Muscle layer of duodenum (tissue), 2 donors: Measurements from ENCODE around the gene ADAMTS18.
"Not testable (repeated sequence)": the region's sequence is repeated elsewhere in the genome, so short reads cannot be mapped to it uniquely, and the experiment has no call there.

Source experiments
- H3K27ac ChIP-seq: one replicate; pipeline ENCODE4 v1.7.0; 2013; ENCODE audit warnings: mild to moderate bottlenecking, low read length
- H3K27me3 ChIP-seq: one replicate; pipeline ENCODE4 v1.7.0; 2013; ENCODE audit warnings: low read depth, mild to moderate bottlenecking, control low read depth, low read length
- H3K36me3 ChIP-seq, 2 donors: one replicate each; pipeline ENCODE4 v1.7.0; 2013; ENCODE audit warnings: low read length in 2 of 2, control low read depth in 1 of 2, mild to moderate bottlenecking in 1 of 2; ENCODE audit not compliant: insufficient read depth in 2 of 2, control insufficient read depth in 1 of 2
- H3K4me1 ChIP-seq, 2 donors: one replicate each; pipeline ENCODE4 v1.7.0; 2013; ENCODE audit warnings: low read length in 2 of 2, mild to moderate bottlenecking in 2 of 2, control low read depth in 1 of 2, moderate library complexity in 1 of 2; ENCODE audit not compliant: insufficient read depth in 2 of 2, control insufficient read depth in 1 of 2
- H3K4me3 ChIP-seq, 2 donors: one replicate each; pipeline ENCODE4 v1.7.0; 2013; ENCODE audit warnings: low read length in 2 of 2, low read depth in 1 of 2, mild to moderate bottlenecking in 1 of 2
- H3K9me3 ChIP-seq, 2 donors: one replicate each; pipeline ENCODE4 v1.7.0; 2013; ENCODE audit warnings: low read length in 2 of 2, control low read depth in 1 of 2, mild to moderate bottlenecking in 1 of 2; ENCODE audit not compliant: control insufficient read depth in 1 of 2
- donor health status: healthy.

The ADAMTS18 gene

DNA sequence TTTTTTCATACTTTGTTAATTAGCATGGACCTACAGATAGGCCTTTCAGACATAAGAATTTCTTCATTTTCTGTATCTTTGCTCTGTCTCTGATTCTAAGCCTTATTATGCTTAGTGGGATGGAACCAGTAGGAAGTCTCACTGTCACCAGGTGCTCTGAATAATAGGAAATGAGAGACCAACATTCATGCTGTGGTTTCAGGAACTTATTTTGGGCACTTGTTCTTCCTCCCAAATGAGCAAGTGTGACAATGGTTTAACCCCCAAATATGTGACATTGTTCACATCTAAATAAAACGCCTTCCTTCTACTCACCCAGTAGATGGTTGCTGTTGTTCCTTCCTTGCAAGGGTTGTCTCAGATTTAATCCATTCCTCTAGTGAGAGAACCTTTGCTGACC, 135.4 kb downstream of the ADAMTS18 start:
- H3K4me1 ChIP-seq = no peaks in the 10 kb centered on the region
- H3K9me3 ChIP-seq = no peaks in the 10 kb centered on the region
- H3K36me3 ChIP-seq = no peaks in the 10 kb centered on the region

DNA sequence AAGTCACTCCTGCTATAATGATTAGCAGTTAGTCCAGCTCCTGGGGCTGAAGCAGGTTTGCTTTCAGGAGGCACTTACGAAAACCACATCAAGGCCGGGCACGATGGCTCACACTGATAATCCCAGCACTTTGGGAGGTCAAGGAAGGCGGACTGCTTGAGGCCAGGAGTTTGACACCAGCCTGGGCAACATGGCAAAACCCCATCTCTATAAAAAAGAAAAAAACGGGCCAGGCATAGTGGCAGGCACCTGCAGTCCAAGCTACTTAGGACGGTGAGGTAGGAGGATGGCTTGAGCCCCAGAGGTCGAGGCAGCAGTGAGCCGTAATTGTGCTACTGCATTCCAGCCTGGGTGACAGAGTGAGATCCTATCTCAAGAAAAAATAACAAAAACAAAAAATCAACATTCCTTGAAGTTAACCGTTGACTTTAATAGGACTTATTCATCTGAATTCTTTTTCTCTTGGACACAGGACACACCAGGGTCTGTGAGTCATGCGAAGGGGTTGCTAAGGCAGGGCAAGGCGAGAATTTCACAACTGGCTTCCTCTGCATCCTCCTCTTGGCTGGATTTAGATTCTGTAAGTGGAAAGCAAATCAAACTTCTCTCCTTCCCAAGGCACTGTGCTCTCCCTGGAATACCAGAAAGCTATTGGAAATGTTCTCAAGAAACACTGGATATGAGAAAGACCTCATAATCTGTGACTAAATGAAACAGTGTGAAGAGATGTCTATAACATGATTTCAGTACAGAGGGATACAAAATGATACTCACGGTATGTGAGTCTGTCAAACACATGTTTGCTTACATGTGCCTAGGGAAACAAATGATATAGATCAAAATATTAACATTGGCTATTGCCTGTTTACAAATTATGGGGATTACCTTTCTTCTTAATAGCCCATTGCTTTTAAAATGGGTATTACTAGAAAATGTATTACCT, 136.1 kb downstream of the ADAMTS18 start:
- H3K4me1 ChIP-seq = no peaks in the 10 kb centered on the region
- H3K27ac ChIP-seq = no peak overlapping the region
- H3K4me3 ChIP-seq = no peak overlapping the region
- H3K27me3 ChIP-seq = no peaks in the 10 kb centered on the region
- no peaks in the 10 kb centered on the region for H3K36me3 ChIP-seq
- H3K9me3 ChIP-seq = no peaks in the 10 kb centered on the region

More for the DNA sequence above, 135.4 kb downstream of the ADAMTS18 start:
- Histone ChIP-seq H3K27ac (no peak overlapping the region), H3K4me3 (no peak overlapping the region), H3K27me3 (no peaks in the 10 kb centered on the region)

- H3K9me3 ChIP-seq = no peaks in the 10 kb centered on the region
- H3K27me3 ChIP-seq = no peaks in the 10 kb centered on the region
- no peak overlapping the region for H3K27ac ChIP-seq
- H3K4me1 ChIP-seq = no peaks in the 10 kb centered on the region
- H3K4me3 ChIP-seq = no peak overlapping the region
- H3K36me3 ChIP-seq = no peaks in the 10 kb centered on the region
These were observed 136.8 kb downstream of the ADAMTS18 start for GRCh38 chr16:77297996-77298395.

DNA sequence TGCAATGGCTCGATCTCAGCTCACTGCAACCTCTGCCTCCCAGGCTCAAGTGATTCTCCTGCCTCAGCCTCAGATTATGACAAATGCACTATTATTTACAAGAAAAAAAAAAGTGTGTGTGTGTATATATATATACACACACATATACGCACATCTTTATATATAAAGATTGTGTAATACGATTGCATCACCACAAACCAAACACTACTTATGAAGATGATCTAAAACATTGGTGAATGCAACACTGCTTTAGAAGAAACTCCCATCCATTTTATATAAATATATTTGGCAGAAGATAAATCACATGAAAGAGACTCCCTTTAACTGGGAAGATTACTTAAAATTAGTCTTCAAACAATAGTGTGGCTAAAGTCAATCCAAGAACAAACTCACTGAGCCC, 138.9 kb downstream of the ADAMTS18 start:
- Histone ChIP-seq H3K4me3 (no peak overlapping the region), H3K27ac (no peak overlapping the region), H3K4me1 (no peaks in the 10 kb centered on the region), H3K27me3 (no peaks in the 10 kb centered on the region), H3K9me3 (no peaks in the 10 kb centered on the region), H3K36me3 (no peaks in the 10 kb centered on the region)

DNA sequence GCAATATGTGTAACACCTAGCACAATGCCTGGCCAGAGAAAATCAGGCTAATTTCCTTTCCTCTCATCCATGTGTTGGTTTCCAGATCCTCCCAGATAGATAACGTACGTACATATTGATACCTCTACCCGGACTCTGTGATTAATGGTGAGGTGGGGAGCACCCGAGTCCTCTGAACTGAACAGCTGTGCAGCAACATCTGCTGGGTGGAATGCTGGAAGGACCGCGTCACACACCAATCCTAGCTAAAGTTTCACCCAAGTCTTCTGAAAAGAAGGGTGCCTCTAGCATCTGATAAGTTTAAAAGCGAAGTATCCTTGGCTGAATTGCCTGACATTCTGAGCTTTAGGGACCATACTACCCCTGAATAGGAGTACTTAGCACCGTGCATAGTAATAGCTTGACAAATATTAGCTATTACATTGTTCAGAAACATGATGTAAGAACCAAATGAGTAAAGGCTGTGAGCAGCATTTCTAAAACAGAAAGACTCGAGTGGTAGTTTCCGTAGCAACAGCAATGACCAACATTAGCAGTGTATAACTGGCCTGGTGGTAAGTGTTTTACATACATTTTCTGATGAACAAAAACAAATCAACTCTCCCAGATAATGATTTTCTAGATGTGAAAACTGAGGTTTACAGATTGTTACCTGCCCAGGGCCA, 144.3 kb downstream of the ADAMTS18 start:
- Histone ChIP-seq H3K27ac (no peak overlapping the region), H3K27me3 (no peaks in the 10 kb centered on the region), H3K4me1 (no peaks in the 10 kb centered on the region)

GRCh38 chr16:77289331-77289809, 145.5 kb downstream of the ADAMTS18 start:
- no peaks in the 10 kb centered on the region for H3K4me1 ChIP-seq
- H3K4me3 ChIP-seq = no peak overlapping the region
- H3K27ac ChIP-seq = no peak overlapping the region
- H3K9me3 ChIP-seq = no peaks in the 10 kb centered on the region
- H3K36me3 ChIP-seq = no peaks in the 10 kb centered on the region
- H3K27me3 ChIP-seq = no peaks in the 10 kb centered on the region

More for the DNA sequence above, 144.3 kb downstream of the ADAMTS18 start:
- Histone ChIP-seq H3K36me3 (no peaks in the 10 kb centered on the region), H3K9me3 (no peaks in the 10 kb centered on the region), H3K4me3 (no peak overlapping the region)

GRCh38 chr16:77288222-77288621, 146.6 kb downstream of the ADAMTS18 start:
- Histone ChIP-seq H3K36me3 (no peaks in the 10 kb centered on the region), H3K9me3 (no peaks in the 10 kb centered on the region), H3K4me3 (no peak overlapping the region), H3K27ac (no peak overlapping the region), H3K4me1 (no peaks in the 10 kb centered on the region), H3K27me3 (no peaks in the 10 kb centered on the region)

- Histone ChIP-seq H3K36me3 (no peaks in the 10 kb centered on the region), H3K27me3 (no peaks in the 10 kb centered on the region), H3K4me3 (no peak overlapping the region), H3K9me3 (no peaks in the 10 kb centered on the region), H3K4me1 (no peaks in the 10 kb centered on the region), H3K27ac (no peak overlapping the region)
These were observed 149.2 kb downstream of the ADAMTS18 start for GRCh38 chr16:77285676-77286075.

DNA sequence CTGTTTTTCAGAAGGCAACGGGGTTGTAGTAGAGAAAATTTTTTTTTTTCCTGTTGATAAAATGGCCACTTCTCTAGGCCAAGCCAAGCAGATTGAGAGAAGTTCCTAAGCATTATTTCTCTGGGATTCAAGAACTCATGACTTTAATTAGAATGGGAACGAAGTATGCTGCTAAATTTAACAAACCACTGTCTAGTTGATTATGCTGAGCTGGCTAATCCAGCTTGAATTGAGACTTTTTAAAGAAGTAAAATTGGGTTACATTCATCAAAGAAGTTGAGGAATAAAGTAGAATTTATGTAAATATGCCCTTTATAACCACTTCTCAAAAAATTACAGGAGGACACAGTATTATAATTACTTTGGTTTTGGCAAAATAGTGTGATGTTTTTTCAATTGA, 152.5 kb downstream of the ADAMTS18 start:
- Histone ChIP-seq H3K27ac (no peak overlapping the region), H3K27me3 (no peaks in the 10 kb centered on the region), H3K4me1 (no peaks in the 10 kb centered on the region), H3K9me3 (no peaks in the 10 kb centered on the region), H3K4me3 (no peak overlapping the region), H3K36me3 (no peaks in the 10 kb centered on the region)

GRCh38 chr16:77279316-77279715, 155.5 kb downstream of the ADAMTS18 start:
- not testable (repeated sequence) for H3K27ac ChIP-seq, H3K4me1 ChIP-seq, H3K9me3 ChIP-seq, H3K4me3 ChIP-seq, H3K27me3 ChIP-seq, H3K36me3 ChIP-seq

DNA sequence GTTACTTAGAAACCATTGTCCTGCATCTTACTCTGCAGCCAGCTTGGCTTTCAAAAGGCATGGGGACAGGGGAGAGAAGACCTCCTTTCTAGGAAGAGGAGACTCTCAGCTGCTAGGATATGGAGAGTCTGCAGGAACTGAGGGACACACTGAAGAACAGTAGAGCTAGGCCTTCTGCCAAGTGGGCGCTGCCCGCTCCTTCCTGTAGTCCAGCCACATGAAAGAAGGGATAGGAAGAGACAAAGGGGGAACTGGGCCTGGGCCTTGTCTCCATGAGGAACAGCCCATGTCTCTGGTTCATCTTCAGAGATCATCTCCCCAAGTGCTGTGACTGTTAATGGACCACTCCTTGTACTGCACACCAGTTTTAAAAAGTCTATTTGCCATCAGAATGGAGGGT, 157.3 kb downstream of the ADAMTS18 start:
- no peaks in the 10 kb centered on the region for H3K27me3 ChIP-seq
- no peaks in the 10 kb centered on the region for H3K9me3 ChIP-seq
- no peaks in the 10 kb centered on the region for H3K36me3 ChIP-seq

More for the DNA sequence above, 157.3 kb downstream of the ADAMTS18 start:
- Histone ChIP-seq H3K4me3 (no peak overlapping the region), H3K27ac (no peak overlapping the region), H3K4me1 (no peaks in the 10 kb centered on the region)
